HEK293T (cell line): ENCODE results near the gene DMRT1.

Experiments
- CTCF ChIA-PET: fragments of 350-600 bp; formaldehyde crosslinking; extraction: SDS; loops from one replicate; lab custom pipeline; 2021; ENCODE audit warnings: antibody characterized with exemption, inconsistent platforms; lab: Yijun Ruan, JAX
- POLR2A ChIA-PET: fragments of 350-600 bp; formaldehyde crosslinking; extraction: SDS; loops from one replicate; lab custom pipeline; 2020; ENCODE audit warnings: antibody characterized with exemption, inconsistent platforms; lab: Yijun Ruan, JAX
- DNase-seq: peaks from one replicate; pipeline ENCODE4 v3.0.0; 2012; ENCODE audit warnings: mixed read lengths; ENCODE audit errors: extremely low spot score
- ARNT ChIP-seq: fragments of 450-650 bp; IDR thresholded peaks from 2 replicates; pipeline ENCODE4 v1.6.1; 2017; ENCODE audit warnings: mild to moderate bottlenecking
- BHLHE40 ChIP-seq: fragments of 450-650 bp; IDR thresholded peaks from 2 replicates; pipeline ENCODE4 v1.6.1; 2016; ENCODE audit warnings: mild to moderate bottlenecking, moderate library complexity, borderline replicate concordance
- CTBP1 ChIP-seq: fragments of 450-650 bp; IDR thresholded peaks from 2 replicates; pipeline ENCODE4 v1.6.1; 2016; ENCODE audit warnings: borderline replicate concordance
- ELF4 ChIP-seq: fragments of 450-650 bp; IDR thresholded peaks from 2 replicates; pipeline ENCODE4 v1.6.1; 2017; ENCODE audit warnings: antibody characterized with exemption
- FOXA1 ChIP-seq: fragments of 450-650 bp; IDR thresholded peaks from 2 replicates; pipeline ENCODE4 v1.6.1; 2016; ENCODE audit warnings: mild to moderate bottlenecking
- FOXK2 ChIP-seq: fragments of 450-650 bp; IDR thresholded peaks from 2 replicates; pipeline ENCODE4 v1.6.1; 2016; ENCODE audit warnings: mild to moderate bottlenecking
- FOXM1 ChIP-seq: fragments of 450-650 bp; IDR thresholded peaks from 2 replicates; pipeline ENCODE4 v1.6.1; 2017; ENCODE audit warnings: mild to moderate bottlenecking, borderline replicate concordance
- HDGF ChIP-seq: fragments of 450-650 bp; IDR thresholded peaks from 2 replicates; pipeline ENCODE4 v1.6.1; 2017; ENCODE audit warnings: antibody characterized with exemption, borderline replicate concordance
- L3MBTL2 ChIP-seq: fragments of 450-650 bp; conservative IDR thresholded peaks from 2 replicates; pipeline ENCODE4 v1.6.1; 2016; ENCODE audit warnings: mild to moderate bottlenecking
- LEF1 ChIP-seq: fragments of 450-650 bp; IDR thresholded peaks from 2 replicates; pipeline ENCODE4 v1.6.1; 2017; ENCODE audit warnings: mild to moderate bottlenecking, borderline replicate concordance
- NFRKB ChIP-seq: fragments of 450-650 bp; IDR thresholded peaks from 2 replicates; pipeline ENCODE4 v1.6.1; 2016; ENCODE audit warnings: mild to moderate bottlenecking, moderate library complexity
- SP1 ChIP-seq: fragments of 450-650 bp; IDR thresholded peaks from 2 replicates; pipeline ENCODE4 v1.6.1; 2017
- SUZ12 ChIP-seq: fragments of 450-650 bp; IDR thresholded peaks from 2 replicates; pipeline ENCODE4 v1.6.1; 2016; ENCODE audit warnings: mild to moderate bottlenecking
- TARDBP ChIP-seq: fragments of 450-650 bp; IDR thresholded peaks from 2 replicates; pipeline ENCODE4 v1.6.1; 2016
- ZNF384 ChIP-seq: fragments of 450-650 bp; IDR thresholded peaks from 2 replicates; pipeline ENCODE4 v1.6.1; 2016
- TF ChIP-seq, protein P1 (sequence below): fragments of 450-650 bp; IDR thresholded peaks from 2 replicates; pipeline ENCODE4 v1.6.1; 2016

The DMRT1 gene

DNA sequence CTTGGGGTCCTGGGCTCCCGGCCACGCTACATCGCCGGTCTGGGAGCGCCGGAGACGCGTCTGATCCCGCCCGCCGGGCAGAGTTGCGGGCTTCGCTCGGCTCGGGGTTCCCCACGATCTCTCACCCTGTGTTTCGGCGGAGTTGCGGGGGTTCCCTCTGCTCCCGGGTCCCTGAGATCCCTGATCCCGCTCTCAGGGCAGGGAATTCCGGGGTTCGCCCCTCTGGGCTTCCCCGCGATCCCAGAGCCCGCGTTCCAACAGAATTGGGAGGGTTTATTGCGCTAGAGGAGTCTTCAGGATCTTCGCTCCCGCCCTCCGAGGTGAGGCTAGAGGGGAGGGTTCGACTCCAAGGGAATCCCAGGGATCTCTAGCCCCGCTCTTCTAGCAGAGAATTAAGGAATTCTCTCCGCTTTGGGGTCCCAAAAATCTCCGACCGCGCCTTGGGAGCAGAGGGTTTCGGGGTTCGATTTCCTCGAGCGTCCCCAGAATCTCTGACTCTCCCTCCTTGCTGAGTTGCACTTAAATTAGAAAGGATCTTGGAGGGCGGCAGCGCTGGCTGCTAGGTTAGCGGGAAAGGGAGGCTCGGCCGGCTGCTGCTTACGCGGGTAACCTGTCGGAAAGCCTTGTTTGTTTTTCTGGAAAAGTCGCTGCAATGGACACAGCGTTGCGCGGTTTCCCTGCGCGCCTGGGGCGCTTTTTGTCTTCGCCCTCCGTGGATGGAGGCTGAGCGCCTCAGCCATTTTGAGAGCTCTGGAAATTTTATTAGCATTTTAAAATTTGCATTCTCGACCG, 1.3 kb downstream of the DMRT1 start:
- POLR2A ChIA-PET: no interaction called here
- no peak for DNase-seq
- TF ChIP-seq BHLHE40 (no peak), ELF4 (no peak), L3MBTL2 (no peak), FOXK2 (no peak), NFRKB (no peak), LEF1 (no peak), FOXA1 (no peak), SP1 (no peak), ARNT (no peak), ZNF384 (no peak), TARDBP (no peak), FOXM1 (no peak), SUZ12 (no peak), CTBP1 (no peak), HDGF (no peak)
- TF ChIP-seq, protein P1, sequence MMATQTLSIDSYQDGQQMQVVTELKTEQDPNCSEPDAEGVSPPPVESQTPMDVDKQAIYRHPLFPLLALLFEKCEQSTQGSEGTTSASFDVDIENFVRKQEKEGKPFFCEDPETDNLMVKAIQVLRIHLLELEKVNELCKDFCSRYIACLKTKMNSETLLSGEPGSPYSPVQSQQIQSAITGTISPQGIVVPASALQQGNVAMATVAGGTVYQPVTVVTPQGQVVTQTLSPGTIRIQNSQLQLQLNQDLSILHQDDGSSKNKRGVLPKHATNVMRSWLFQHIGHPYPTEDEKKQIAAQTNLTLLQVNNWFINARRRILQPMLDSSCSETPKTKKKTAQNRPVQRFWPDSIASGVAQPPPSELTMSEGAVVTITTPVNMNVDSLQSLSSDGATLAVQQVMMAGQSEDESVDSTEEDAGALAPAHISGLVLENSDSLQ: no peak
- CTCF ChIA-PET: interaction anchor here (0.7 kb wide), 1 partner anchor 84 kb away, joined by 3 read pairs; no protein-coding TSS in a partner anchor

DNA sequence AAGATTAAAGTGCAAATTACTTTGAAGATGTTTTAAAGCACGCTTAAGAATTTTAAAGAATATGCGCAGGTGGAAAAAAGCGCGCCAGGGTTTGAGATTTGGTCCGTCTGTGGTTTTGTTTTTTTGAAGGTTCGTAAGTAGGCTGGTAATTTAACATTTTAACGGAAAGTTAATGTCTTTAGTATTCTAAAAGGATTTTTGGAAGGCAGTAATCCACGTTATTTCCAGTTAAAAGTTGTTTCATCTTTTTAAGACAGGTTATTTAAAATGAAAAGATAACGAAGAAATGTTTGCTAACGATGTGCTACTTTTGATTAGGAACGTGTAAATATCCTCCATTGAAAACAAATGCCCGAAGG, 1.9 kb downstream of the DMRT1 start:
- TF ChIP-seq TARDBP: no peak
- no peak for TF ChIP-seq SUZ12
- no peak for TF ChIP-seq L3MBTL2
- no peak for TF ChIP-seq BHLHE40
- TF ChIP-seq HDGF: no peak
- no peak for TF ChIP-seq FOXM1
- no peak for TF ChIP-seq LEF1
- TF ChIP-seq FOXA1: no peak
- POLR2A ChIA-PET: no interaction called here
- CTCF ChIA-PET: no interaction called here
- DNase-seq: no peak

DNA sequence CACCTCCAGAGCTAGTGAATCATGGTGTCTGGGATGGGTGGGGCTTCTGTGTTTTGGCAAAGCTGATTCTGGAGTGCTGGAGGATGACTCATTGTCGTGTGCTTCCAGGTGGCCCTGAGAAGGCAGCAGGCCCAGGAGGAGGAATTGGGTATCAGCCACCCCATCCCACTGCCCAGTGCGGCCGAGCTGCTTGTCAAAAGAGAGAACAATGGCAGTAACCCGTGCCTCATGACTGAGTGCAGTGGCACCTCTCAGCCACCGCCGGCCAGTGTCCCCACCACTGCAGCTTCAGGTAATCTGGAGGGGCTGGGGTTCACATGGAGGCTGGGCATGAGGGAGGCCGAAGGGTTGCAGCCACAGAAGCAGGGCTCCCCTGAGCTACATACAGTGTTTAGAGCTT, 5.4 kb downstream of the DMRT1 start:
- POLR2A ChIA-PET: no interaction called here
- no peak for DNase-seq

DNA sequence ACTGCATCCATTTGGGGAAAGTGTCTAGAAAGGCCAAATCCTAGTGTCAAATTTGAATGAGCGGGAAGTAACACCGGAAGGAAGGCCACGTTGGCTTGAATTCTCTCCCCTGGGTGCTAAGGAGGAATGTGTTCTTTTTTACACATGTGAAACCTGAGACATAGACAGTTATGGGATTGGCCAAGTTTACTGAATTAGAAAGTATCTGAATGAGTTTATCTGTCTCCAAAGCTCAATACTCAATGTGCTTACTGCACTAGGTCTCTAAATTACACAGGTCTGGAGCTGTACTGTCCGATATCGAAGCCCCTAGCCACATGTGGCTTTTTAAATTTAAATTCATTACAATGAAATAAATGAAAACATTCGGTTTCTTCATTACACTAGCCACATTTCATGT, 6.0 kb downstream of the DMRT1 start:
- CTCF ChIA-PET: no interaction called here
- POLR2A ChIA-PET: no interaction called here

More for the DNA sequence above, 5.4 kb downstream of the DMRT1 start:
- TF ChIP-seq FOXM1 (no peak), FOXA1 (no peak), HDGF (no peak), BHLHE40 (no peak), NFRKB (no peak), LEF1 (no peak), SUZ12 (no peak), TARDBP (no peak), SP1 (no peak), ARNT (no peak)
- TF ChIP-seq, protein P1: no peak
- CTCF ChIA-PET: no interaction called here

DNA sequence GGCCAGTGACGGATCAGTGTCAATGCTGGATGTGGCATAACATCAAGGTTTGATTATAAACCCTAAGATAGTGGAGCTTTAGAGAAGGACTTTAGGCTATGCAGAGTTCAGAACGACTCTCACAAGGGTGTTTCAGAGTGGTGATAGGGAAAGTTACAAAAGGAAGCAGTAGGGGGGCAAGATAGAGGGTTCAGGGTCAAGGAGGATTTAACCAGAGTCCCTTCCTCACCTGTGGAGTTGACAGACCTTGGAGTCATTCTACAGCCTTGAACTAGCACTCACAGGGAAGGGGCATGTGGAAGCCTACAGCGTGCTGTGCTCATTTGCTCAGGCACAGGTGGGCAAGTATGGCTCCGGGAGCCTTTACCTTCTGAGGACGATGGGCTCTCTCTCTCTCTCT, 7.9 kb downstream of the DMRT1 start:
- ChIA-PET POLR2A (no interaction called here), CTCF (no interaction called here)
- TF ChIP-seq SUZ12 (no peak), HDGF (no peak), TARDBP (no peak), ARNT (no peak)
- no peak for DNase-seq

More for the DNA sequence above, 6.0 kb downstream of the DMRT1 start:
- no peak for DNase-seq
- no peak for TF ChIP-seq ELF4
- TF ChIP-seq FOXA1: no peak
- TF ChIP-seq HDGF: no peak
- no peak for TF ChIP-seq ZNF384
- no peak for TF ChIP-seq TARDBP
- TF ChIP-seq ARNT: no peak

DNA sequence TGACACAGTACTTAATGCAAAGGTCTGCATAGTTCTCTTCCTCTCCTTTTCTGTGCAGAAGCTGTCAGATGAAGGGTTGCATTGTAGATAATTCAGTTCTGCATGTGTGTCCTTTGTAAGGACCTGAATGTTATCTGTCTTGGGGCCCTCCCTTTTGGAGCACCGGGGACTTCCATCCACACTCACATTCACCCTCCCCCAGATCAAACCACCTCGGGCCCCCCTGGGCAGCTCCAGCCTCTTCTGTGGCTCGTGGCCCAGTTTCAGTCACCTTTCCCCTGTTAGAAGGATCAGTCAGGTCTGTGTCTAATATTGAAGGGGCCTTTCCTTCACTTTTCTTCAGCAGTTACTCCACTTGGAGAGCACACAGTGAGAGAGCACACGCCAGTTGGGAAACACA, 11.0 kb downstream of the DMRT1 start:
- ChIA-PET POLR2A (no interaction called here), CTCF (interaction anchor here (0.7 kb wide), 1 partner anchor 203 kb away, joined by 3 read pairs; no protein-coding TSS in a partner anchor)
- no peak for TF ChIP-seq ELF4
- no peak for TF ChIP-seq FOXM1
- no peak for TF ChIP-seq NFRKB
- TF ChIP-seq L3MBTL2: no peak
- TF ChIP-seq SUZ12: no peak
- TF ChIP-seq, protein P1: no peak
- TF ChIP-seq ZNF384: no peak
- no peak for TF ChIP-seq CTBP1
- TF ChIP-seq SP1: no peak
- no peak for TF ChIP-seq BHLHE40
- TF ChIP-seq TARDBP: no peak
- TF ChIP-seq ARNT: no peak
- no peak for TF ChIP-seq FOXK2
- no peak for TF ChIP-seq LEF1
- no peak for TF ChIP-seq HDGF
- TF ChIP-seq FOXA1: no peak
- DNase-seq: no peak
